HL-60 (cell line): ENCODE data around the gene MACROD2.

Experiments used
- GABPA ChIP-seq: IDR thresholded peaks from 2 replicates; pipeline ENCODE4 v1.6.1; 2012; ENCODE audit warnings: low read depth
- POLR2AphosphoS5 ChIP-seq: IDR thresholded peaks from 2 replicates; pipeline ENCODE4 v1.6.1; 2012; ENCODE audit warnings: low read depth
- TF ChIP-seq, protein P1 (sequence below): IDR thresholded peaks from one replicate; pipeline ENCODE4 v1.5.1; 2011; ENCODE audit warnings: low read length, control low read depth, inconsistent platforms; ENCODE audit not compliant: insufficient read depth
- TF ChIP-seq, protein P2 (sequence below): IDR thresholded peaks from 2 replicates; pipeline ENCODE4 v1.6.1; 2012; ENCODE audit warnings: low read depth; ENCODE audit not compliant: insufficient replicate concordance

DNA sequence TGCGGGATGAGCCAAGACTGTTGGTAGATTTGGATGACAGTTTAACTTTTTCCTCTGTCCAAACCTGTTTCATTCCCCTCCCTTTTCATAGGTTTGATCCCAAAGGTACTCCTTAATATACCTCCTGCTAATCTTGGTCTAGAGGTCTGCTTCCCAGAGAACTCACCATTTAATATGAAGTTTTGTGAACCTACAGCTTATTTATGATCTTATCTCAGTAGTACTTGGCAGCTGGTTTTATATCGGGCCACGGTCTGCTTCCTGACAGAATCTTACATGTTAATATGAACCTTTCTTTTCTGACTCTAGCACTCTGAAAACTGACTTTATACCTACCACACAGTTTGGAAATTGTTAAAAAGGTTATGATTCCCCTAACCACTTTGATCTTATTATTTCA is 138.7 kb downstream of the MACROD2 start:
- TF ChIP-seq, protein P1, sequence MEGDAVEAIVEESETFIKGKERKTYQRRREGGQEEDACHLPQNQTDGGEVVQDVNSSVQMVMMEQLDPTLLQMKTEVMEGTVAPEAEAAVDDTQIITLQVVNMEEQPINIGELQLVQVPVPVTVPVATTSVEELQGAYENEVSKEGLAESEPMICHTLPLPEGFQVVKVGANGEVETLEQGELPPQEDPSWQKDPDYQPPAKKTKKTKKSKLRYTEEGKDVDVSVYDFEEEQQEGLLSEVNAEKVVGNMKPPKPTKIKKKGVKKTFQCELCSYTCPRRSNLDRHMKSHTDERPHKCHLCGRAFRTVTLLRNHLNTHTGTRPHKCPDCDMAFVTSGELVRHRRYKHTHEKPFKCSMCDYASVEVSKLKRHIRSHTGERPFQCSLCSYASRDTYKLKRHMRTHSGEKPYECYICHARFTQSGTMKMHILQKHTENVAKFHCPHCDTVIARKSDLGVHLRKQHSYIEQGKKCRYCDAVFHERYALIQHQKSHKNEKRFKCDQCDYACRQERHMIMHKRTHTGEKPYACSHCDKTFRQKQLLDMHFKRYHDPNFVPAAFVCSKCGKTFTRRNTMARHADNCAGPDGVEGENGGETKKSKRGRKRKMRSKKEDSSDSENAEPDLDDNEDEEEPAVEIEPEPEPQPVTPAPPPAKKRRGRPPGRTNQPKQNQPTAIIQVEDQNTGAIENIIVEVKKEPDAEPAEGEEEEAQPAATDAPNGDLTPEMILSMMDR = no peak
- TF ChIP-seq, protein P2, sequence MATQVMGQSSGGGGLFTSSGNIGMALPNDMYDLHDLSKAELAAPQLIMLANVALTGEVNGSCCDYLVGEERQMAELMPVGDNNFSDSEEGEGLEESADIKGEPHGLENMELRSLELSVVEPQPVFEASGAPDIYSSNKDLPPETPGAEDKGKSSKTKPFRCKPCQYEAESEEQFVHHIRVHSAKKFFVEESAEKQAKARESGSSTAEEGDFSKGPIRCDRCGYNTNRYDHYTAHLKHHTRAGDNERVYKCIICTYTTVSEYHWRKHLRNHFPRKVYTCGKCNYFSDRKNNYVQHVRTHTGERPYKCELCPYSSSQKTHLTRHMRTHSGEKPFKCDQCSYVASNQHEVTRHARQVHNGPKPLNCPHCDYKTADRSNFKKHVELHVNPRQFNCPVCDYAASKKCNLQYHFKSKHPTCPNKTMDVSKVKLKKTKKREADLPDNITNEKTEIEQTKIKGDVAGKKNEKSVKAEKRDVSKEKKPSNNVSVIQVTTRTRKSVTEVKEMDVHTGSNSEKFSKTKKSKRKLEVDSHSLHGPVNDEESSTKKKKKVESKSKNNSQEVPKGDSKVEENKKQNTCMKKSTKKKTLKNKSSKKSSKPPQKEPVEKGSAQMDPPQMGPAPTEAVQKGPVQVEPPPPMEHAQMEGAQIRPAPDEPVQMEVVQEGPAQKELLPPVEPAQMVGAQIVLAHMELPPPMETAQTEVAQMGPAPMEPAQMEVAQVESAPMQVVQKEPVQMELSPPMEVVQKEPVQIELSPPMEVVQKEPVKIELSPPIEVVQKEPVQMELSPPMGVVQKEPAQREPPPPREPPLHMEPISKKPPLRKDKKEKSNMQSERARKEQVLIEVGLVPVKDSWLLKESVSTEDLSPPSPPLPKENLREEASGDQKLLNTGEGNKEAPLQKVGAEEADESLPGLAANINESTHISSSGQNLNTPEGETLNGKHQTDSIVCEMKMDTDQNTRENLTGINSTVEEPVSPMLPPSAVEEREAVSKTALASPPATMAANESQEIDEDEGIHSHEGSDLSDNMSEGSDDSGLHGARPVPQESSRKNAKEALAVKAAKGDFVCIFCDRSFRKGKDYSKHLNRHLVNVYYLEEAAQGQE = no peak
- TF ChIP-seq POLR2AphosphoS5 (no peak), GABPA (no peak)
